ENCODE results near the gene RAB3A.

- TF ChIP-seq POLR2A (IDR thresholded peaks at IDR 0.05) (no peak), POLR2AphosphoS5 (IDR thresholded peaks at IDR 0.05) (no peak), EP300 (IDR thresholded peaks at IDR 0.05) (no peak)
- TF ChIP-seq, protein P1, sequence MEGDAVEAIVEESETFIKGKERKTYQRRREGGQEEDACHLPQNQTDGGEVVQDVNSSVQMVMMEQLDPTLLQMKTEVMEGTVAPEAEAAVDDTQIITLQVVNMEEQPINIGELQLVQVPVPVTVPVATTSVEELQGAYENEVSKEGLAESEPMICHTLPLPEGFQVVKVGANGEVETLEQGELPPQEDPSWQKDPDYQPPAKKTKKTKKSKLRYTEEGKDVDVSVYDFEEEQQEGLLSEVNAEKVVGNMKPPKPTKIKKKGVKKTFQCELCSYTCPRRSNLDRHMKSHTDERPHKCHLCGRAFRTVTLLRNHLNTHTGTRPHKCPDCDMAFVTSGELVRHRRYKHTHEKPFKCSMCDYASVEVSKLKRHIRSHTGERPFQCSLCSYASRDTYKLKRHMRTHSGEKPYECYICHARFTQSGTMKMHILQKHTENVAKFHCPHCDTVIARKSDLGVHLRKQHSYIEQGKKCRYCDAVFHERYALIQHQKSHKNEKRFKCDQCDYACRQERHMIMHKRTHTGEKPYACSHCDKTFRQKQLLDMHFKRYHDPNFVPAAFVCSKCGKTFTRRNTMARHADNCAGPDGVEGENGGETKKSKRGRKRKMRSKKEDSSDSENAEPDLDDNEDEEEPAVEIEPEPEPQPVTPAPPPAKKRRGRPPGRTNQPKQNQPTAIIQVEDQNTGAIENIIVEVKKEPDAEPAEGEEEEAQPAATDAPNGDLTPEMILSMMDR (IDR thresholded peaks at IDR 0.05): no peak
Measured at GRCh38 chr19:18214779-18215433, 11.1 kb upstream of the RAB3A start.
